ENCODE results near the gene KRT72. TPM values are rescaled to one million over a fixed set of nuclear protein-coding genes. Genes with fewer than 3 reads are reported as not detected.
A peak's percentile ranks its signal among the peaks of the same experiment; 100 is the strongest.

The KRT72 gene
- total and polyA plus RNA-seq, 4 donors = 0.14 to 0.17 (median 0.14) TPM; not detected in 1

DNA sequence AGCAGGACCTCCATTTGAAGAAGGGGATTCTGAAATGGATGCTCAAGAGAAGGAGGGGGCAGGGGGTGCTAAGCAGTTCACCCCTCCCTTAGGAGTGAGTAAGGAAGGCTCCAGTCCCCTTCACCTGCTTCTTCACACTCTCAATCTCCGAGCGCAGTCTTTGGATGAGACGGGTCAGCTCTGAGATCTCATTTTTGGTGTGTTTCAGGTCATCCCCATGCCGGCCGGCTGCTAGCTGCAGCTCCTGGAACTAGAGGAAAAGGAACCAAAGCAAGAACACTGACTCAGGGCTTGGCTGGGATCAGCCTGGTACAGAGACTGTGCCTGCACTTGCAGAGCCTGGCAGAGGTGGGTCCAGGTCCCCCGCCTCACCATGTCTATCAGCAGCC, 9.8 kb upstream of the KRT72 start:
- Histone ChIP-seq H3K27ac (ENCODE audit: low read depth in 1 of 2, low read length in 1 of 2) (no peak overlapping the region), H3K9me3 (ENCODE audit: control insufficient read depth in 4 of 4, insufficient read depth in 3 of 4, low read length in 3 of 4) (peaks cover 0 to 2% (median 0%) of the 10 kb centered on the region in 4 donors), H3K27me3 (ENCODE audit: control insufficient read depth in 3 of 3, insufficient read depth in 3 of 3, low read length in 2 of 3) (peaks cover 0 to 8% (median 6%) of the 10 kb centered on the region in 3 donors), H3K36me3 (ENCODE audit: control insufficient read depth in 4 of 4, insufficient read depth in 4 of 4, low read length in 4 of 4) (no peaks in the 10 kb centered on the region), H3K4me1 (ENCODE audit: control insufficient read depth in 5 of 5, insufficient read depth in 5 of 5, low read length in 5 of 5) (peaks cover 0 to 5% (median 0%) of the 10 kb centered on the region in 5 donors), H3K9ac (ENCODE audit: insufficient read depth in 1 of 2, low read length in 2 of 2) (no peak overlapping the region), H3K4me3 (no peak overlapping the region)
- DNase-seq (peak in 1 of 3 donors; percentile 2), ATAC-seq (ENCODE audit: insufficient read depth, low FRiP score) (no peak)
- TF ChIP-seq, protein P1, sequence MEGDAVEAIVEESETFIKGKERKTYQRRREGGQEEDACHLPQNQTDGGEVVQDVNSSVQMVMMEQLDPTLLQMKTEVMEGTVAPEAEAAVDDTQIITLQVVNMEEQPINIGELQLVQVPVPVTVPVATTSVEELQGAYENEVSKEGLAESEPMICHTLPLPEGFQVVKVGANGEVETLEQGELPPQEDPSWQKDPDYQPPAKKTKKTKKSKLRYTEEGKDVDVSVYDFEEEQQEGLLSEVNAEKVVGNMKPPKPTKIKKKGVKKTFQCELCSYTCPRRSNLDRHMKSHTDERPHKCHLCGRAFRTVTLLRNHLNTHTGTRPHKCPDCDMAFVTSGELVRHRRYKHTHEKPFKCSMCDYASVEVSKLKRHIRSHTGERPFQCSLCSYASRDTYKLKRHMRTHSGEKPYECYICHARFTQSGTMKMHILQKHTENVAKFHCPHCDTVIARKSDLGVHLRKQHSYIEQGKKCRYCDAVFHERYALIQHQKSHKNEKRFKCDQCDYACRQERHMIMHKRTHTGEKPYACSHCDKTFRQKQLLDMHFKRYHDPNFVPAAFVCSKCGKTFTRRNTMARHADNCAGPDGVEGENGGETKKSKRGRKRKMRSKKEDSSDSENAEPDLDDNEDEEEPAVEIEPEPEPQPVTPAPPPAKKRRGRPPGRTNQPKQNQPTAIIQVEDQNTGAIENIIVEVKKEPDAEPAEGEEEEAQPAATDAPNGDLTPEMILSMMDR (IDR thresholded peaks at IDR 0.05; ENCODE audit: control extremely low read depth, extremely low read depth) = no peak
- WGBS, 2 donors = 94 to 95% methylated on average over 6 of the region's 6 CpGs

DNA sequence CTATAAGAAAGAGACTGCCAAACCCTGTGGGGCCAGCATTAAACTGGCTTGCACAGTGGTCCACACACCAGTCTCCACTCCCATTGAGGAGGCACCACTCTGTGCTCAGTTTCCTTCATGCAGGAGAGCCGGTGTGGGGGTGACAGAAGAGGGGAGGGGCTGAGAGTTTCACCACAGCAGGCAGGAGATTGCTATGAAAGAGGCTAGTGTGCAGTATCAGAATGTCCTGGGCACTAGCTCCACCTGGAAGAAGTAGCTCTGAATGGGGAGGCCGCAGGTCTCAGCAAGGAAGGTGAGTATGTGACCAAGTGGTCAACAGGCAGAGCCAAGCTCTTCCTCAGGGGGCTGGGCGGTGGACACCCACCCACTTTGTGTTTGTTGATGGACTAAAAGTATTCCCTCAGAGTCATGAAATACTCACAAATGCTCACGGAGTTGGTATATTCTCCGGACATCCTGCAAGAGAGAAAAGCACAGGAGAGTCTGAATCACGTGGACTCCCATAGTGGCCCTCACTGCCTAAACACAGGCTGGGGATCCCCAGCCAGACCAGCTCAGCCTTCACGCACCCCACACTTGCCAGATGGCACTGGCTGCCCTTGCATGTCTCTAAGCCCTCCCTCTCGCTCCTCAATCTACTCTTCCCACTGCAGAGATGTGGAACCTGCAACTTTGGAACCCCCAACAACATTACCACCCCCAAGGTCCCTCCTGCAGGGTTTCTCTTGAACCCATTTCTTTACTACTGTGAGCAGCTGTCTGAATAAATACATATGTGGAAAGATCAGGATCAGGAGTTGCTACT, 7.8 kb upstream of the KRT72 start:
- DNase-seq = peak in 1 of 3 donors; percentile 1
- Histone ChIP-seq H3K27ac (ENCODE audit: low read depth in 1 of 2, low read length in 1 of 2) (no peak overlapping the region), H3K36me3 (ENCODE audit: control insufficient read depth in 4 of 4, insufficient read depth in 4 of 4, low read length in 4 of 4) (no peaks in the 10 kb centered on the region), H3K9me3 (ENCODE audit: control insufficient read depth in 4 of 4, insufficient read depth in 3 of 4, low read length in 3 of 4) (no peaks in the 10 kb centered on the region), H3K4me3 (no peak overlapping the region), H3K27me3 (ENCODE audit: control insufficient read depth in 3 of 3, insufficient read depth in 3 of 3, low read length in 2 of 3) (peaks cover 0 to 17% (median 16%) of the 10 kb centered on the region in 3 donors), H3K9ac (ENCODE audit: insufficient read depth in 1 of 2, low read length in 2 of 2) (no peak overlapping the region), H3K4me1 (ENCODE audit: control insufficient read depth in 5 of 5, insufficient read depth in 5 of 5, low read length in 5 of 5) (no peaks in the 10 kb centered on the region)
- WGBS, 2 donors = 81 to 85% methylated on average over 8 of the region's 8 CpGs
- no peak for ATAC-seq (ENCODE audit: insufficient read depth, low FRiP score)
- TF ChIP-seq, protein P1 (IDR thresholded peaks at IDR 0.05; ENCODE audit: control extremely low read depth, extremely low read depth) = no peak

DNA sequence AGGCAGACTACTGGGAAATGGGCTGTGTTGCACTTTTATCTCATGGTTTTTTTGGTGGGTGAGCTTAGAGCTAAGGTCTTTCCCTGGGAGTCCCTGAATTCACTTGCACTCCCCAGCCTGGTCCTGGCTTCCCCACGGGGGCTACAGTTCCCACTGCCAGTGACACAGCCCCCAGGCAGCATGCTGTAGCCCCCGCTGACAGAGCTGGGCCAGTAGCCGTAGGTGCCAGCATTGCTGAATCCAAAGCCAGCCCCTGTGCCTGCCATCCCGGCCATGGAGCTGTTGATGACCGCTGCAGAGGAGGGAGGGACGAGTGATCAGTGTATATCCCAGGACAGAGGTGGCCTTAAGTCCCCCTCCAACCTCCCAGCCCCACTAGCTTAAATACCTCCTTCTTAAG, 6.9 kb upstream of the KRT72 start:
- H3K36me3 ChIP-seq (ENCODE audit: control insufficient read depth in 4 of 4, insufficient read depth in 4 of 4, low read length in 4 of 4) = no peaks in the 10 kb centered on the region
- no peak overlapping the region for H3K27ac ChIP-seq (ENCODE audit: low read depth in 1 of 2, low read length in 1 of 2)
- DNase-seq = peak in 1 of 3 donors; percentile 9
- peaks cover 0 to 25% (median 24%) of the 10 kb centered on the region in 3 donors for H3K27me3 ChIP-seq (ENCODE audit: control insufficient read depth in 3 of 3, insufficient read depth in 3 of 3, low read length in 2 of 3)
- no peaks in the 10 kb centered on the region for H3K9me3 ChIP-seq (ENCODE audit: control insufficient read depth in 4 of 4, insufficient read depth in 3 of 4, low read length in 3 of 4)
- H3K4me3 ChIP-seq = no peak overlapping the region
- TF ChIP-seq, protein P1 (IDR thresholded peaks at IDR 0.05; ENCODE audit: control extremely low read depth, extremely low read depth) = no peak
- no peak overlapping the region for H3K9ac ChIP-seq (ENCODE audit: insufficient read depth in 1 of 2, low read length in 2 of 2)
- no peak for ATAC-seq (ENCODE audit: insufficient read depth, low FRiP score)
- no peaks in the 10 kb centered on the region for H3K4me1 ChIP-seq (ENCODE audit: control insufficient read depth in 5 of 5, insufficient read depth in 5 of 5, low read length in 5 of 5)
- WGBS, 2 donors = 79 to 88% methylated on average over 6 of the region's 6 CpGs

All from lung (tissue), 12 donors.